Astrocyte of the spinal cord (primary cell): ENCODE measurements around the gene RHOV.
A peak's percentile ranks its signal among the peaks of the same experiment; 100 is the strongest.

ENCODE experiments used
- DNase-seq: peaks from one replicate; pipeline ENCODE4 v3.0.0; 2011; ENCODE audit warnings: low read depth, low spot score
- H3K4me3 ChIP-seq: 2 replicates; pipeline ENCODE4 v1.5.1; 2011; ENCODE audit warnings: low read depth, mild to moderate bottlenecking, low read length, moderate library complexity
- in situ Hi-C: cut with HindIII; loops from 2 replicates; pipeline ENCODE4 v1.10.0; 2017; ENCODE audit warnings: low sequenced_read_pairs
- TF ChIP-seq, protein P1 (sequence below): IDR thresholded peaks from 2 replicates; pipeline ENCODE4 v1.5.1; 2012; ENCODE audit warnings: low read depth, mild to moderate bottlenecking, low read length, inconsistent platforms

The RHOV gene

DNA sequence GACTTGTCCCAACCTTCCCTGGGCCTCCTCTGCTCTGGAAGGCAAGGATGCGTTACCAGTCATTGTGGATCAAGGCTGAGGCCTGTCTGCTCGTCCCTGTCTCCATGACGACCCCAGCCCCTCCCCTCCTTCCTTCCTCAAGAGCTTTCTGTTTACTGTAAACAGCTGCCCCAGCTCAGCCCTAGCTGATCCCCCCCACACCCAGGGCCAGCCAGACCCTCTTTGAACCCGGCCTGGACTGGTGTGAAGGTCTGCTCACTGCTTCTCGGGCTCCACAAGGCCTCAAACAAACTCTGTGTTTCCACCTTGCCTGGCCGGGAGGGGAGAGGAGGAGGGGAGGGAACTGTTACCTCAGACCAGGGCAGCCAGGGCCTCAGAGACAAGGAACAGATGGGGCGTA is 37.1 kb upstream of the RHOV start:
- in situ Hi-C loops: no loop called here
- no peak overlapping the region for H3K4me3 ChIP-seq
- TF ChIP-seq, protein P1, sequence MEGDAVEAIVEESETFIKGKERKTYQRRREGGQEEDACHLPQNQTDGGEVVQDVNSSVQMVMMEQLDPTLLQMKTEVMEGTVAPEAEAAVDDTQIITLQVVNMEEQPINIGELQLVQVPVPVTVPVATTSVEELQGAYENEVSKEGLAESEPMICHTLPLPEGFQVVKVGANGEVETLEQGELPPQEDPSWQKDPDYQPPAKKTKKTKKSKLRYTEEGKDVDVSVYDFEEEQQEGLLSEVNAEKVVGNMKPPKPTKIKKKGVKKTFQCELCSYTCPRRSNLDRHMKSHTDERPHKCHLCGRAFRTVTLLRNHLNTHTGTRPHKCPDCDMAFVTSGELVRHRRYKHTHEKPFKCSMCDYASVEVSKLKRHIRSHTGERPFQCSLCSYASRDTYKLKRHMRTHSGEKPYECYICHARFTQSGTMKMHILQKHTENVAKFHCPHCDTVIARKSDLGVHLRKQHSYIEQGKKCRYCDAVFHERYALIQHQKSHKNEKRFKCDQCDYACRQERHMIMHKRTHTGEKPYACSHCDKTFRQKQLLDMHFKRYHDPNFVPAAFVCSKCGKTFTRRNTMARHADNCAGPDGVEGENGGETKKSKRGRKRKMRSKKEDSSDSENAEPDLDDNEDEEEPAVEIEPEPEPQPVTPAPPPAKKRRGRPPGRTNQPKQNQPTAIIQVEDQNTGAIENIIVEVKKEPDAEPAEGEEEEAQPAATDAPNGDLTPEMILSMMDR: no peak
- DNase-seq: no peak

DNA sequence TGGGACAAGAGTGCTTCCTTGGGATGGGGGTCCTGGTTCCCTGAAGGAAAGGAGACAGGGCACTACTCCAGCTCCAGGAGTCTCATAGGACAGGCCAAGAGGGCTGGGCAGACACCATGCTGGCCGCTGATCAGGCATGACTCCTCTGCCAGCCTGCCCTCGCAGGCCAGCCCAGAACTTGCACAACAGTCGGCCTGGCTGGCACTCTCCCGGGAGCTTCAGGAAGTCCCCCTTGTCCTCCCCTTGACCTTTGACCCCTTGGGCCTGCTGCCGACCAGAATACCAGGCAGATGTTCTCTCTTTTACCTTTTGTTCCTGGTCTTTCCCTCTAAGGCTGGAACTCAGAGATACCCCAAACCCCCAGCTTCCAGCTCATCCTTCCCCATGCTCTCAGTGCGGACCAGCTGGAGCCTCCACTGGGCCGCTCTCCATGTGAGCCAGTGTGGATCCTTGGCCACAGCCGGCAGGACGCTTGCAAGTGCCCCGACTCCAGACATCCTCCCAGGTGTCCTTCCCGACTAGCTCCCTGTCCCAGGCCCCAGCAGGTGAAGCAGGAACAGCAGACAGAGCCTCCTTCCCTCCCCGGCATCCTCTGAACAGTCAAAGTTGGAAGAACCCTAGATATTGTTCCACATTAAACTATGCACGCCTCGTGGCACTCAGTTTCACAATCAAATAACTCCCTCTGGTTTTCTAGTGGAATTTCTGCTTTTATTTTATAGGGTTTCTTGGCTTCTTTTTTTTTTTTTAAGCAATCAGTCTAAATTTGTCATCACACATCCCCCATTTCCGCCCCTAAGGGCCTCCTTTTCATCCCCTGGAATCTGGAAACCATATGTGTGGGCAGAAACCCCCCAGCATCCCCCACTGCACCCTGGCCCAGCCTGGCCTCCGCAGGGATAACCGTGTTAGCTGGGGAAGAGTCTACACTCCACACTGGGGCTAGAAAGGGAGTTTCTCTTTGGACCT is 35.9 kb upstream of the RHOV start:
- no peak for DNase-seq
- TF ChIP-seq, protein P1: no peak
- in situ Hi-C loops: no loop called here
- H3K4me3 ChIP-seq: no peak overlapping the region

DNA sequence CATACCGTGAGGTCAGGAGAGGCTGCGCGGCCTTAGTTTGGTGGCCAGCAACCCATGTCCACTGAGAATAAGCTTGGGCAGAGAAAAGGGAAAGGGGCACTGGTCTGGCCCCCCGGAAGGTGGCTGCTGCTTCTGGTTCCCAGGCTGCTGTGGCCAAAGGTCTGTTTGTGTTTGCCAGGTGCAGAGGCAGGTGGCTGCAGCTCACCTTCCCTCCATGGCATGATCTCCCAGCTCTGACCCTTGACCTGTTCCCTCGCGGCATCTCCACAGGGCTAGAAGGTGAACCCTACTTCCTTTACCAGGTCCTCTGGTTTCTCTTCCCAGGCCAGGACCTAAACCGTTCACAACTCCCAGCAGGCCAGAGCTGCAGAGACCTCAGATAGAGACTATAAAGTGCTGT is 34.1 kb upstream of the RHOV start:
- in situ Hi-C loops: no loop called here
- H3K4me3 ChIP-seq: no peak overlapping the region
- TF ChIP-seq, protein P1: no peak
- no peak for DNase-seq

DNA sequence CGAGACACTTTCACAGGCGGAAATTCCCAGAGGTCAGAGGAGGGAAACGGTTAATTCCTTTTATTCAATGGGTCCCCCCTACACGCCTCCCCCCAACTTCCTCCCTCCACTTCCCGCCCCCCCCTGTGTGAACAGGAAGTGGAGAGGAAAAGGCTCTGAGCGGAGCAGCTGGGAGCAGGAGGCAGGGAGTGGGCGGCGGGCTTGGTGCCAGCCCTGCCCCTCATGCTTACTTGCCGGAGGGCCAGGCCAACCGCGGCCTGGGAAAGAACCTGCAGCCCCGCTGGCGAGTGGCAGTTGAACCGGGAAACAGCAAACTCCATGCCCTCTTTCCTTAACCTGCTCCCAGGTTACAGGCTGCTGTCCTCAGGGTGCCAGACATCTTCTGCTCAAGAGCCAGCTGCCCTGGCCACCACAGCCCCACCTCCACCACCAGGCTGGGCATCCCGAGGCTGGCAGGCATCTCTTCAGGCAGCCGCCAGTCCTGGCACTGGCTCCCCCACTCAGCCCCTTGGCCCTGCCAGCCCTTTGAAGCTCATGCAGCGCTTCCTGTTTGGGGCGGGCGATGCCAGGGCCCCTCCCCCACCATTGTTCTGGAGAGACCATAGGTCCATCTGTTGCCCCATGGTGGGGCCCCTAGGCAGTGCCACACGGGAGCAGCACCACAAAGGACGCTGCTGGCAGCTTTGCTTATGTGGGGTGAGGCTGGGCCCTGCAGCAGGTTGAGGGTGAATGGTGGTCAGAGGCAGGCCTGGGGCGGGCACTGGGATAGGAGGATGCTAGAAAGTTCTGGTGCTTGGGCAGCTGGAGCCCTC is 33.2 kb upstream of the RHOV start:
- H3K4me3 ChIP-seq: peak overlapping the region; percentile 36
- TF ChIP-seq, protein P1: no peak
- no peak for DNase-seq

DNA sequence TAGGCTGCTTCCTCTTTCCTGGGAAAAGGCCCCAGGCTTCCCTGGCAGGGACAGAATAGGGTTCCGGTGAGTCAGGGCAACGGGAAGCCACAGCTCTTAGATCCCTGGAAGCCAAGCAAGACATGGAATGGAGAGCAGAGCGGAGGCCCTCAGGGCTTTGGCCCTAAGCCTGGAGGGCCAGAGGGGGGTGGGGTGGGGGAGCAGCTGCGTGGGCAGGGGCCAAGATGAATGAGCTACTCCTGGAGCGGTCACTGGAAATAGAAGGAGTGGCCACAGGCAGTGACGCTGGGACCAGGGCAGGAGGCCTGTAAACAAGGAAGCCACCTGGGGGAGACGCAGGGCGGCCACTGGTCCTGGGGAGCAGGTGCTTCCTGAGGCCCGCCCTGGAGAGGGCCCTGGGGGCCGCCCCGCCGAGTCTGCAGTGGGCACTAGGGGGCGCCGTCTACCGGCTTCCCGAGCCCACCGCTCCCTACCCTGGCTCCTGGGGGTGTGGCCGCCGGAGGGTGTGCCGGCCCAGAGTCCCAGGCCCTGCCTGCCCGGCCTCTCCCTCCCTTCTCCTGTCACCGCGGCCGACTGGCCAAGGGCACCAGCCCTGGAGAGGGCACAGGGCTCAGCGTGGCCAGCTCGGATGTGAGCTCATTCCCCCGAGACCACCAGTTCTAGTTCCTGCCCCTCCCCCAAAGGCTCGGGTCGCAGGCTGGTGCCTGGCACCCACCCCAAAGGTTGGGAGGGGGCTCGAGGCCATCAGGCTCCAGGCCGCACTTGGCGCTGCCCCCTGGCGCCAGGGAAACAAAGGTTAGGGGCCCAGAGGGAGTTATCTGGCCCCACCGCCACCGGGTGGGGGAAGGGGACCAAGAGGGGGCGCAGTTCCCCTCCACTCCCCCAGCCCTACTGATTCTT is 32.3 kb upstream of the RHOV start:
- peak overlapping the region; percentile 36 for H3K4me3 ChIP-seq
- TF ChIP-seq, protein P1: peak; percentile 81
- in situ Hi-C loops: no loop called here
- DNase-seq: peak; percentile 93

More for the DNA sequence above, 33.2 kb upstream of the RHOV start:
- in situ Hi-C loops: no loop called here
